Panc1 (cell line): ENCODE data around the gene PCDHA11. TPM values are rescaled to one million over a fixed set of nuclear protein-coding genes. Genes with fewer than 3 reads are reported as not detected.

Experiments
- ATAC-seq: fragments of 200-7000 bp; cut with Tn5 transposase; 2 replicates; pipeline ENCODE4 v1.9.1; 2020; ENCODE audit warnings: mild to moderate bottlenecking, moderate library complexity
- BruUV-seq: library from RNA; stranded (reverse); fragments of 400-500 nt; replicated peaks from 2 replicates; lab custom pipeline; 2021; lab: Mats Ljungman, UMichigan
- CTCF ChIA-PET: fragments of 300-600 bp; sonication (Branson Sonifier 250); formaldehyde crosslinking; loops from one replicate; lab custom pipeline; 2022; ENCODE audit warnings: antibody characterized with exemption; lab: Charles Lee
- POLR2A ChIA-PET: fragments of 300-600 bp; sonication (Branson Sonifier 250); formaldehyde crosslinking; loops from one replicate; lab custom pipeline; 2022; ENCODE audit warnings: antibody characterized with exemption; lab: Charles Lee
- DNase-seq: peaks from one replicate; pipeline ENCODE4 v3.0.0-alpha.2; 2010; ENCODE audit warnings: low read depth, low spot score
- H3K27ac ChIP-seq: 2 replicates; pipeline ENCODE4 v1.5.1; 2011; ENCODE audit warnings: mild to moderate bottlenecking, low read length, inconsistent platforms
- H3K27me3 ChIP-seq: fragments of 200-500 bp; sonication (Bioruptor generic); 2 replicates; pipeline ENCODE4 v1.6.0; 2014; ENCODE audit warnings: low read length, inconsistent platforms; ENCODE audit not compliant: control insufficient read depth, insufficient read depth
- H3K36me3 ChIP-seq: fragments of 200-500 bp; sonication (Bioruptor generic); 2 replicates; pipeline ENCODE4 v1.5.1; 2014; ENCODE audit warnings: inconsistent platforms, mild to moderate bottlenecking, low read length, moderate library complexity; ENCODE audit not compliant: control insufficient read depth, insufficient read depth
- H3K4me1 ChIP-seq: 2 replicates; pipeline ENCODE4 v1.5.1; 2011; ENCODE audit warnings: inconsistent platforms, mild to moderate bottlenecking, low read length, moderate library complexity; ENCODE audit not compliant: control insufficient read depth, insufficient read depth
- H3K4me3 ChIP-seq, 2 experiments: 2 replicates each; pipeline ENCODE4 v1.5.1; 2011 to 2012; ENCODE audit warnings: low read depth in 2 of 2, low read length in 2 of 2, mild to moderate bottlenecking in 2 of 2, inconsistent platforms in 1 of 2, moderate library complexity in 1 of 2
- H3K9me3 ChIP-seq: fragments of 200-500 bp; sonication (Bioruptor generic); 2 replicates; pipeline ENCODE4 v1.5.1; 2014; ENCODE audit warnings: low read depth, mild to moderate bottlenecking, inconsistent platforms, low read length, moderate library complexity; ENCODE audit not compliant: control insufficient read depth, insufficient read depth
- CTCF ChIP-seq: fragments of 450-650 bp; IDR thresholded peaks from 2 replicates; pipeline ENCODE4 v1.5.1; 2017; ENCODE audit warnings: mild to moderate bottlenecking
- POLR2AphosphoS5 ChIP-seq: IDR thresholded peaks from 2 replicates; pipeline ENCODE4 v1.6.1; 2012; ENCODE audit warnings: mild to moderate bottlenecking, low read depth, low read length, moderate library complexity
- REST ChIP-seq, 2 experiments: IDR thresholded peaks; 2 replicates each; pipeline ENCODE4 v1.6.1; 2011 to 2012; ENCODE audit warnings: low read depth in 2 of 2, control low read depth in 1 of 2, low read length in 1 of 2, mild to moderate bottlenecking in 1 of 2, moderate library complexity in 1 of 2; ENCODE audit not compliant: insufficient read depth in 1 of 2
- SIN3A ChIP-seq: IDR thresholded peaks from 2 replicates; pipeline ENCODE4 v1.6.1; 2012; ENCODE audit warnings: low read depth, mild to moderate bottlenecking, low read length, moderate library complexity, borderline replicate concordance; ENCODE audit not compliant: insufficient read depth
- TCF7L2 ChIP-seq: IDR thresholded peaks from 2 replicates; pipeline ENCODE4 v1.6.1; 2011; ENCODE audit warnings: mild to moderate bottlenecking, low read depth, low read length, inconsistent platforms
- in situ Hi-C: cut with HindIII; loops from 2 replicates; pipeline ENCODE4 v1.10.0; 2016; ENCODE audit warnings: low sequenced_read_pairs, low pct_unique_long_range_greater_than_20kb
- intact Hi-C: fragments of 100-400 bp; cut with micrococcal nuclease; formaldehyde crosslinking; loops from one replicate; pipeline ENCODE4 v1.10.0; 2022; ENCODE audit not compliant: unreplicated experiment
- total RNA-seq: library from RNA; stranded (reverse); gene quantifications from one replicate; pipeline ENCODE4 v1.2.1, GENCODE V29; 2021; ENCODE audit not compliant: unreplicated experiment

PCDHA11 gene
- total RNA-seq, 1 experiment from 2014 or later: 0.08 TPM

GRCh38 chr5:140869555-140869886, 764 bp downstream of the PCDHA11 start:
- intact Hi-C loops: no loop called here
- in situ Hi-C loops: no loop called here
- DNase-seq (no peak), ATAC-seq (no peak)
- Histone ChIP-seq H3K9me3 (no peaks in the 10 kb centered on the region), H3K4me1 (no peaks in the 10 kb centered on the region), H3K27ac (no peak overlapping the region), H3K27me3 (no peaks in the 10 kb centered on the region), H3K4me3 (no peak overlapping the region), H3K36me3 (no peaks in the 10 kb centered on the region)
- TF ChIP-seq CTCF (peak; percentile 2; the same call in 1 of the 2 replicates), TCF7L2 (no peak)
- ChIA-PET POLR2A (interaction anchor here (0.7 kb wide), 1 partner anchor 182 kb away, joined by 4 read pairs; the partner anchor contains the start of gene PCDHB1), CTCF (interaction anchor here (0.6 to 1.0 kb wide), 2 partner anchors 170 to 172 kb away, joined by 3 to 4 read pairs; no protein-coding TSS in a partner anchor)
- no TSS peak for BruUV-seq

- no TSS peak for BruUV-seq
- POLR2A ChIA-PET: no interaction called here
- TF ChIP-seq SIN3A (no peak), TCF7L2 (no peak), REST (IDR thresholded peaks at IDR 0.05; ENCODE audit: insufficient read depth in 1 of 2, low read depth in 2 of 2, low read length in 1 of 2) (0 out of 4 replicates have a peak, but pooled peaks of 1 of the 2 experiments have one; percentile 47), CTCF (no peak), POLR2AphosphoS5 (no peak)
Observed at GRCh38 chr5:140870221-140871201, 1.8 kb downstream of the PCDHA11 start.

More at GRCh38 chr5:140870221-140871201, 1.8 kb downstream of the PCDHA11 start:
- Histone ChIP-seq H3K27me3 (no peaks in the 10 kb centered on the region), H3K9me3 (no peaks in the 10 kb centered on the region), H3K27ac (no peak overlapping the region), H3K4me1 (no peaks in the 10 kb centered on the region), H3K4me3 (no peak overlapping the region), H3K36me3 (no peaks in the 10 kb centered on the region)
- ATAC-seq (no peak), DNase-seq (no peak)
- CTCF ChIA-PET: interaction anchor here (0.6 kb wide), 1 partner anchor 171 kb away, joined by 3 read pairs; no protein-coding TSS in a partner anchor
- in situ Hi-C loops (no loop called here), intact Hi-C loops (no loop called here)
